AG09309 (cell line): ENCODE measurements around the gene PDCD7.
"Not testable (repeated sequence)": the region's sequence is repeated elsewhere in the genome, so short reads cannot be mapped to it uniquely, and the experiment has no call there.

ENCODE experiments used
- DNase-seq: peaks from one replicate; pipeline ENCODE4 v3.0.0-alpha.2; 2010; ENCODE audit warnings: low read depth
- H3K4me3 ChIP-seq: 2 replicates; pipeline ENCODE4 v1.5.1; 2011; ENCODE audit warnings: mild to moderate bottlenecking, low read depth, low read length, moderate library complexity; ENCODE audit not compliant: control insufficient read depth
- CTCF ChIP-seq: IDR thresholded peaks from 2 replicates; pipeline ENCODE4 v1.5.1; 2011; ENCODE audit warnings: mild to moderate bottlenecking, low read depth, low read length, inconsistent platforms; ENCODE audit not compliant: insufficient read depth, control insufficient read depth; ENCODE audit errors: missing control alignments

The PDCD7 gene, protein sequence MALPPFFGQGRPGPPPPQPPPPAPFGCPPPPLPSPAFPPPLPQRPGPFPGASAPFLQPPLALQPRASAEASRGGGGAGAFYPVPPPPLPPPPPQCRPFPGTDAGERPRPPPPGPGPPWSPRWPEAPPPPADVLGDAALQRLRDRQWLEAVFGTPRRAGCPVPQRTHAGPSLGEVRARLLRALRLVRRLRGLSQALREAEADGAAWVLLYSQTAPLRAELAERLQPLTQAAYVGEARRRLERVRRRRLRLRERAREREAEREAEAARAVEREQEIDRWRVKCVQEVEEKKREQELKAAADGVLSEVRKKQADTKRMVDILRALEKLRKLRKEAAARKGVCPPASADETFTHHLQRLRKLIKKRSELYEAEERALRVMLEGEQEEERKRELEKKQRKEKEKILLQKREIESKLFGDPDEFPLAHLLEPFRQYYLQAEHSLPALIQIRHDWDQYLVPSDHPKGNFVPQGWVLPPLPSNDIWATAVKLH

GRCh38 chr15:65133548-65134200 is at the start of gene PDCD7:
Gene PDCD7 (minus strand): TSS chr15:65133808. CDS start chr15:65133781, 27 bp downstream.
- peak within 1 kb of the TSS; percentile 79 for H3K4me3 ChIP-seq
- no peak for TF ChIP-seq CTCF
- peak; percentile 55 for DNase-seq

GRCh38 chr15:65182538-65182937 is 48.9 kb upstream of the PDCD7 start:
- no peak for TF ChIP-seq CTCF
- H3K4me3 ChIP-seq = no peak overlapping the region
- no peak for DNase-seq

- H3K4me3 ChIP-seq, DNase-seq: not testable (repeated sequence)
Observed at GRCh38 chr15:65181582-65182353, 48.2 kb upstream of the PDCD7 start.

DNA sequence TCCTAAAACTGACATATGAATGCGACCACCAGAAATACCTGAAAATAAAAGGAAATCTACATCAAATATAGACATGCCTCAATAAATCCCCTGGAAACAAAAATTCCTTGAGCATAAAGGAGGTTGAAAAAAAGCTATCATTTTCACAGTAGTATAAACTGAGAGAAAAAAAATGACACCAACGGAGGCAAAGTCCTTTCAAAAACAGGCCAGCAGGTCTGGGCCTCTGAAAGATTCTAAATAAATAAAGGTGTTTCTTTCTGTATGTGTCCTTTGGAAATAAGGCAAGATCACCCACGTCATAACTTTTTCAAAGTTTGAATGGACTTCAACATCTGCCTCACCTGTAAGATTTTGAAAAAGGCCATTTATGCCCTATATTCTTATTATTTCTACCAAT is 46.6 kb upstream of the PDCD7 start:
- no peak for TF ChIP-seq CTCF
- H3K4me3 ChIP-seq = no peak overlapping the region
- no peak for DNase-seq

DNA sequence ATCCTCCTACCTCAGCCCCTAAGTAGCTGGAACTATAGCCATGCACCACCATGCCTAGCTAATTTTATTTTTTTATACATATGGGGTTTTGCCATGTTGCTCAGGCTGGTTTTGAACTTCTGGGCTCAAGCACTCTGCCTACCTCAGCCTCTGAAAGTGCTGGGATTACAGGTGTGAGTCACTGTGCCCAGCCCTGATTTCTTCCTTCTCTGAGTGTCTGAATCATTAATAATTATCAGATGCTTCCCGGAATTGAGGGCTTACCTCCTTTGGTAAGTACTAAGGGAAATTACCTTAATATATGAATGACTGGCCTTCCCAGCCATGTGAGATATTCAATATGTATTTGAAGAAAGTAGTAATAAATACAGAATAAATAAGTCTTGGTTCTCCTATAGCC is 44.3 kb upstream of the PDCD7 start:
- DNase-seq = no peak
- no peak overlapping the region for H3K4me3 ChIP-seq
- no peak for TF ChIP-seq CTCF

DNA sequence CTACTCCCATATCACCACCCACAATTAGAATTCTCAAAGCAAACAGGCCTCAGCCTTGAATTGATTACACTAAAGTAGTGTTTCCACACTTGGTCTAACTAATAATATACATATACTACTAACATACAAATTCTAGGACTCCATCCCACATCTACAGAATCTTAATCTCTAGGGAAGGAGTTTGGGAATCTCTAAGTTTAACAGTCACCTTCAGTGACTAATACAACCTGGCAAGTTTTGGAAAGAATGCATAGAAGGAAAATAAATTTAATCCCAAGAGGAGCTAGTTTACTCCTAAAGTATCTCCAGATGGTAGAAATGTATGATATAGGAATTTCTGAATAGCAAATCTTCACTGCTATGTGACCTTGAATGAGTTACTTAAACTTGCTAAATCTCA is 42.4 kb upstream of the PDCD7 start:
- TF ChIP-seq CTCF = no peak
- no peak overlapping the region for H3K4me3 ChIP-seq
- no peak for DNase-seq

GRCh38 chr15:65175511-65175910 is 41.9 kb upstream of the PDCD7 start:
- no peak for DNase-seq
- TF ChIP-seq CTCF = no peak
- no peak overlapping the region for H3K4me3 ChIP-seq
